HEK293 (cell line): ENCODE results near the gene IQGAP3.

ENCODE experiments used
- CTCF ChIA-PET: fragments of 350-600 bp; formaldehyde crosslinking; extraction: SDS; loops from one replicate; lab custom pipeline; 2021; ENCODE audit warnings: antibody characterized with exemption; lab: Yijun Ruan, JAX
- POLR2A ChIA-PET: fragments of 300-600 bp; formaldehyde crosslinking; extraction: SDS; loops from one replicate; lab custom pipeline; 2020; ENCODE audit warnings: antibody characterized with exemption, inconsistent platforms; lab: Yijun Ruan, JAX
- H3K27ac ChIP-seq: fragments of 200-500 bp; sonication (Bioruptor generic); 2 replicates; pipeline ENCODE4 v1.5.1; 2014; ENCODE audit warnings: low read depth, low read length, control low read depth, inconsistent platforms; ENCODE audit errors: extremely low read depth
- H3K36me3 ChIP-seq, 2 experiments: fragments of 200-500 bp in 1 of 2; sonication (Bioruptor generic) in 1 of 2; 1 replicate in 1 of 2; 2 replicates in 1 of 2; pipeline ENCODE4 v1.5.1; 2014 to 2017; ENCODE audit warnings: inconsistent platforms in 2 of 2, low read length in 2 of 2; ENCODE audit not compliant: control insufficient read depth in 2 of 2, insufficient read depth in 1 of 2
- H3K4me1 ChIP-seq: fragments of 200-500 bp; sonication (Bioruptor generic); 2 replicates; pipeline ENCODE4 v1.5.1; 2014; ENCODE audit warnings: mild to moderate bottlenecking, low read length, inconsistent platforms; ENCODE audit not compliant: control insufficient read depth, insufficient read depth
- H3K4me3 ChIP-seq: 2 replicates; pipeline ENCODE4 v1.5.1; 2011; ENCODE audit warnings: low read depth, mild to moderate bottlenecking, control low read depth, low read length, moderate library complexity
- H3K9me3 ChIP-seq: fragments of 200-500 bp; sonication (Bioruptor generic); 2 replicates; pipeline ENCODE4 v1.5.1; 2014; ENCODE audit warnings: low read depth, low read length, inconsistent platforms; ENCODE audit not compliant: control insufficient read depth, insufficient read depth
- GFI1B ChIP-seq: fragments of 450-650 bp; formaldehyde crosslinking; IDR thresholded peaks from 2 replicates; pipeline ENCODE4 v1.5.1; 2016; ENCODE audit warnings: missing biosample characterization, missing genetic modification characterization
- KLF16 ChIP-seq: fragments of 450-650 bp; formaldehyde crosslinking; IDR thresholded peaks from 2 replicates; pipeline ENCODE4 v1.5.1; 2017; ENCODE audit warnings: missing biosample characterization, missing genetic modification characterization
- OSR2 ChIP-seq: fragments of 450-650 bp; formaldehyde crosslinking; IDR thresholded peaks from 2 replicates; pipeline ENCODE4 v1.5.1; 2016; ENCODE audit warnings: missing biosample characterization, missing genetic modification characterization
- SP3 ChIP-seq: fragments of 450-650 bp; formaldehyde crosslinking; IDR thresholded peaks from 2 replicates; pipeline ENCODE4 v1.5.1; 2016; ENCODE audit warnings: missing biosample characterization, missing genetic modification characterization
- SP7 ChIP-seq: fragments of 450-650 bp; formaldehyde crosslinking; IDR thresholded peaks from 2 replicates; pipeline ENCODE4 v1.5.1; 2016; ENCODE audit warnings: missing biosample characterization, missing genetic modification characterization
- ZBTB8A ChIP-seq: fragments of 450-650 bp; formaldehyde crosslinking; IDR thresholded peaks from 2 replicates; pipeline ENCODE4 v1.5.1; 2016; ENCODE audit warnings: missing biosample characterization, missing genetic modification characterization
- ZIC2 ChIP-seq: fragments of 450-650 bp; formaldehyde crosslinking; IDR thresholded peaks from 2 replicates; pipeline ENCODE4 v1.5.1; 2016; ENCODE audit warnings: missing biosample characterization, missing genetic modification characterization
- ZNF10 ChIP-seq: fragments of 450-650 bp; formaldehyde crosslinking; IDR thresholded peaks from 2 replicates; pipeline ENCODE4 v1.5.1; 2017; ENCODE audit warnings: missing biosample characterization, missing genetic modification characterization
- ZNF138 ChIP-seq: fragments of 450-650 bp; formaldehyde crosslinking; IDR thresholded peaks from 2 replicates; pipeline ENCODE4 v1.5.1; 2016; ENCODE audit warnings: missing biosample characterization, missing genetic modification characterization, borderline replicate concordance
- ZNF202 ChIP-seq: fragments of 450-650 bp; formaldehyde crosslinking; IDR thresholded peaks from 2 replicates; pipeline ENCODE4 v1.5.1; 2016; ENCODE audit warnings: missing biosample characterization, missing genetic modification characterization, borderline replicate concordance
- ZNF311 ChIP-seq: fragments of 450-650 bp; formaldehyde crosslinking; IDR thresholded peaks from 2 replicates; pipeline ENCODE4 v1.5.1; 2017; ENCODE audit warnings: missing biosample characterization, missing genetic modification characterization, borderline replicate concordance
- ZNF366 ChIP-seq: fragments of 450-650 bp; formaldehyde crosslinking; conservative IDR thresholded peaks from 2 replicates; pipeline ENCODE4 v1.5.1; 2016; ENCODE audit warnings: missing biosample characterization, missing genetic modification characterization
- ZNF510 ChIP-seq: fragments of 450-650 bp; formaldehyde crosslinking; IDR thresholded peaks from 2 replicates; pipeline ENCODE4 v1.5.1; 2018; ENCODE audit warnings: mild to moderate bottlenecking, missing genetic modification characterization, missing biosample characterization; ENCODE audit not compliant: insufficient replicate concordance
- ZNF521 ChIP-seq: fragments of 450-650 bp; formaldehyde crosslinking; IDR thresholded peaks from 2 replicates; pipeline ENCODE4 v1.5.1; 2017; ENCODE audit warnings: missing biosample characterization, mild to moderate bottlenecking, missing genetic modification characterization
- ZNF560 ChIP-seq: fragments of 450-650 bp; formaldehyde crosslinking; IDR thresholded peaks from 2 replicates; pipeline ENCODE4 v1.5.1; 2017; ENCODE audit warnings: missing biosample characterization, missing genetic modification characterization, borderline replicate concordance
- ZNF571 ChIP-seq: fragments of 450-650 bp; formaldehyde crosslinking; IDR thresholded peaks from 2 replicates; pipeline ENCODE4 v1.5.0; 2017; ENCODE audit warnings: missing biosample characterization, missing genetic modification characterization
- ZNF670 ChIP-seq: fragments of 450-650 bp; formaldehyde crosslinking; IDR thresholded peaks from 2 replicates; pipeline ENCODE4 v1.5.1; 2016; ENCODE audit warnings: missing biosample characterization, missing genetic modification characterization, low read depth
- ZNF677 ChIP-seq: fragments of 450-650 bp; IDR thresholded peaks from 2 replicates; pipeline ENCODE4 v1.5.0; 2018; ENCODE audit warnings: missing biosample characterization, mild to moderate bottlenecking, missing genetic modification characterization, moderate library complexity
- ZNF776 ChIP-seq: fragments of 450-650 bp; formaldehyde crosslinking; IDR thresholded peaks from 2 replicates; pipeline ENCODE4 v1.5.0; 2017; ENCODE audit warnings: missing biosample characterization, missing genetic modification characterization, borderline replicate concordance
- ZNF791 ChIP-seq: fragments of 450-650 bp; formaldehyde crosslinking; IDR thresholded peaks from 2 replicates; pipeline ENCODE4 v1.5.1; 2016; ENCODE audit warnings: missing biosample characterization, missing genetic modification characterization
- TF ChIP-seq, protein P1 (sequence below): fragments of 450-650 bp; formaldehyde crosslinking; IDR thresholded peaks from 2 replicates; pipeline ENCODE4 v1.5.1; 2017; ENCODE audit warnings: missing biosample characterization, missing genetic modification characterization
- TF ChIP-seq, protein P2 (sequence below): fragments of 450-650 bp; formaldehyde crosslinking; IDR thresholded peaks from 2 replicates; pipeline ENCODE4 v1.5.1; 2016; ENCODE audit warnings: missing biosample characterization, missing genetic modification characterization, borderline replicate concordance
- TF ChIP-seq, protein P3 (sequence below): fragments of 450-650 bp; formaldehyde crosslinking; IDR thresholded peaks from 2 replicates; pipeline ENCODE4 v1.5.1; 2016; ENCODE audit warnings: missing biosample characterization, missing genetic modification characterization
- TF ChIP-seq, protein P4 (sequence below): fragments of 450-650 bp; formaldehyde crosslinking; IDR thresholded peaks from 2 replicates; pipeline ENCODE4 v1.5.0; 2017; ENCODE audit warnings: missing biosample characterization, missing genetic modification characterization, borderline replicate concordance
- TF ChIP-seq, protein P5 (sequence below): fragments of 450-650 bp; formaldehyde crosslinking; IDR thresholded peaks from 2 replicates; pipeline ENCODE4 v1.5.1; 2017; ENCODE audit warnings: missing biosample characterization, missing genetic modification characterization

Gene IQGAP3

DNA sequence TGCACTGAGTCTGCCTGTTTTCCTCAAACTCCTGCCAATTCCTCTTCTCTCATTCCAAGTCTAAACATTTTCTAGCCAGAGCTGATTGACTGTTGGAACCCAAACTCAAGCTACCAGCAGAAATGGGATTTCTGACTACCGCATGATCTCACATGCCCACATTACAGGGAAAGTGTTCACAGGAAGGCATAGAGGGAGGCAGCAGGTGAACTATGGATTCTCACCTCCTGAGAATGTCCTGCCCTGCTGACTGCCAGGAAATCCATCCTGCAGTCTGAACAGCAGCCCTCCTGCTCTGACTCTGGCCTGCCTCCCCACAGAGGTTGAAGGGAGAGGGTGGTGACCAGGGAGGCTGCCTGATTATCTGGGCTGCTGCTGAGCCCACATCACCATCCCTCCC is 22.5 kb downstream of the IQGAP3 start:
- no peaks in the 10 kb centered on the region for H3K9me3 ChIP-seq
- CTCF ChIA-PET, result interaction anchor here (0.6 kb wide), 1 partner anchor 41 kb away, joined by 4 read pairs; no protein-coding TSS in a partner anchor
- no peak for TF ChIP-seq SP3 (tag by site-specific recombination)
- no peak for TF ChIP-seq ZNF521
- TF ChIP-seq, protein P1, sequence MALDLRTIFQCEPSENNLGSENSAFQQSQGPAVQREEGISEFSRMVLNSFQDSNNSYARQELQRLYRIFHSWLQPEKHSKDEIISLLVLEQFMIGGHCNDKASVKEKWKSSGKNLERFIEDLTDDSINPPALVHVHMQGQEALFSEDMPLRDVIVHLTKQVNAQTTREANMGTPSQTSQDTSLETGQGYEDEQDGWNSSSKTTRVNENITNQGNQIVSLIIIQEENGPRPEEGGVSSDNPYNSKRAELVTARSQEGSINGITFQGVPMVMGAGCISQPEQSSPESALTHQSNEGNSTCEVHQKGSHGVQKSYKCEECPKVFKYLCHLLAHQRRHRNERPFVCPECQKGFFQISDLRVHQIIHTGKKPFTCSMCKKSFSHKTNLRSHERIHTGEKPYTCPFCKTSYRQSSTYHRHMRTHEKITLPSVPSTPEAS (tag by site-specific recombination), result no peak
- TF ChIP-seq, protein P2, sequence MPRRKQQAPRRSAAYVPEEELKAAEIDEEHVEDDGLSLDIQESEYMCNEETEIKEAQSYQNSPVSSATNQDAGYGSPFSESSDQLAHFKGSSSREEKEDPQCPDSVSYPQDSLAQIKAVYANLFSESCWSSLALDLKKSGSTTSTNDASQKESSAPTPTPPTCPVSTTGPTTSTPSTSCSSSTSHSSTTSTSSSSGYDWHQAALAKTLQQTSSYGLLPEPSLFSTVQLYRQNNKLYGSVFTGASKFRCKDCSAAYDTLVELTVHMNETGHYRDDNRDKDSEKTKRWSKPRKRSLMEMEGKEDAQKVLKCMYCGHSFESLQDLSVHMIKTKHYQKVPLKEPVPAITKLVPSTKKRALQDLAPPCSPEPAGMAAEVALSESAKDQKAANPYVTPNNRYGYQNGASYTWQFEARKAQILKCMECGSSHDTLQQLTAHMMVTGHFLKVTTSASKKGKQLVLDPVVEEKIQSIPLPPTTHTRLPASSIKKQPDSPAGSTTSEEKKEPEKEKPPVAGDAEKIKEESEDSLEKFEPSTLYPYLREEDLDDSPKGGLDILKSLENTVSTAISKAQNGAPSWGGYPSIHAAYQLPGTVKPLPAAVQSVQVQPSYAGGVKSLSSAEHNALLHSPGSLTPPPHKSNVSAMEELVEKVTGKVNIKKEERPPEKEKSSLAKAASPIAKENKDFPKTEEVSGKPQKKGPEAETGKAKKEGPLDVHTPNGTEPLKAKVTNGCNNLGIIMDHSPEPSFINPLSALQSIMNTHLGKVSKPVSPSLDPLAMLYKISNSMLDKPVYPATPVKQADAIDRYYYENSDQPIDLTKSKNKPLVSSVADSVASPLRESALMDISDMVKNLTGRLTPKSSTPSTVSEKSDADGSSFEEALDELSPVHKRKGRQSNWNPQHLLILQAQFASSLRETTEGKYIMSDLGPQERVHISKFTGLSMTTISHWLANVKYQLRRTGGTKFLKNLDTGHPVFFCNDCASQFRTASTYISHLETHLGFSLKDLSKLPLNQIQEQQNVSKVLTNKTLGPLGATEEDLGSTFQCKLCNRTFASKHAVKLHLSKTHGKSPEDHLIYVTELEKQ, result no peak
- no peak for TF ChIP-seq ZNF560 (tag by site-specific recombination)
- TF ChIP-seq ZIC2 (tag by site-specific recombination), result peak; percentile 29; the same call in 1 of the 2 replicates
- TF ChIP-seq, all 188 proteins: peak for 1
- Histone ChIP-seq H3K36me3 (peaks cover 19 to 92% of the 10 kb centered on the region in 2 experiments), H3K27ac (no peak overlapping the region), H3K4me1 (no peaks in the 10 kb centered on the region), H3K4me3 (no peak overlapping the region)
- POLR2A ChIA-PET, result interaction anchor here (0.5 to 0.6 kb wide), 2 partner anchors 41 to 90 kb away, joined by 4 read pairs; no protein-coding TSS in a partner anchor

DNA sequence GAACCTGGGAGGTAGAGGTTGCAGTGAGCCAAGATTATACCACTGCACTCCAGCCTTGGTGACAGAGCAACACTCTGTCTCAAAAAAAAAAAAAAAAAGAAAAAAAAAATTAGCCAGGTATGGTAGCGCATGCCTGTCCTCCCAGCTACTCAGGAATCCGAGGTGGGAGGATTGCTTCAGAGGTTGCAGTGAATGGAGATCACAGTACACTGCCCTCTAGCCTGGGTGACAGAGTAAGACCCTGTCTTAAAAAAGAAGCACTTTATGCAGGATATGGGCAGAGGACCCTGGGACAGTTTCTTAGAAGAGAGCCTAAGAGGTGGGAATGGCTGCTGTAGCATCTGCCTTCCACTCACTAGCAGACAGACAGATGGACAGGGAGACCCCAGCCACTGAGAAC is 23.0 kb downstream of the IQGAP3 start:
- Histone ChIP-seq H3K36me3 (peaks cover 19 to 92% of the 10 kb centered on the region in 2 experiments), H3K9me3 (no peaks in the 10 kb centered on the region), H3K27ac (no peak overlapping the region), H3K4me3 (no peak overlapping the region), H3K4me1 (no peaks in the 10 kb centered on the region)
- POLR2A ChIA-PET, result no interaction called here
- TF ChIP-seq ZNF366 (no peak), ZNF571 (tag by site-specific recombination) (no peak), ZNF202 (tag by site-specific recombination) (no peak), KLF16 (tag by site-specific recombination) (no peak), ZNF776 (no peak), OSR2 (tag by site-specific recombination) (no peak), GFI1B (no peak), ZNF670 (no peak), SP7 (tag by site-specific recombination) (no peak), ZNF677 (no peak), ZNF138 (tag by site-specific recombination) (no peak), ZNF791 (tag by site-specific recombination) (no peak), ZBTB8A (tag by site-specific recombination) (no peak), ZNF510 (no peak), ZNF311 (tag by site-specific recombination) (no peak), ZNF10 (tag by site-specific recombination) (no peak)
- TF ChIP-seq, protein P3, sequence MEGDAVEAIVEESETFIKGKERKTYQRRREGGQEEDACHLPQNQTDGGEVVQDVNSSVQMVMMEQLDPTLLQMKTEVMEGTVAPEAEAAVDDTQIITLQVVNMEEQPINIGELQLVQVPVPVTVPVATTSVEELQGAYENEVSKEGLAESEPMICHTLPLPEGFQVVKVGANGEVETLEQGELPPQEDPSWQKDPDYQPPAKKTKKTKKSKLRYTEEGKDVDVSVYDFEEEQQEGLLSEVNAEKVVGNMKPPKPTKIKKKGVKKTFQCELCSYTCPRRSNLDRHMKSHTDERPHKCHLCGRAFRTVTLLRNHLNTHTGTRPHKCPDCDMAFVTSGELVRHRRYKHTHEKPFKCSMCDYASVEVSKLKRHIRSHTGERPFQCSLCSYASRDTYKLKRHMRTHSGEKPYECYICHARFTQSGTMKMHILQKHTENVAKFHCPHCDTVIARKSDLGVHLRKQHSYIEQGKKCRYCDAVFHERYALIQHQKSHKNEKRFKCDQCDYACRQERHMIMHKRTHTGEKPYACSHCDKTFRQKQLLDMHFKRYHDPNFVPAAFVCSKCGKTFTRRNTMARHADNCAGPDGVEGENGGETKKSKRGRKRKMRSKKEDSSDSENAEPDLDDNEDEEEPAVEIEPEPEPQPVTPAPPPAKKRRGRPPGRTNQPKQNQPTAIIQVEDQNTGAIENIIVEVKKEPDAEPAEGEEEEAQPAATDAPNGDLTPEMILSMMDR (tag by site-specific recombination), result no peak
- TF ChIP-seq, protein P4, sequence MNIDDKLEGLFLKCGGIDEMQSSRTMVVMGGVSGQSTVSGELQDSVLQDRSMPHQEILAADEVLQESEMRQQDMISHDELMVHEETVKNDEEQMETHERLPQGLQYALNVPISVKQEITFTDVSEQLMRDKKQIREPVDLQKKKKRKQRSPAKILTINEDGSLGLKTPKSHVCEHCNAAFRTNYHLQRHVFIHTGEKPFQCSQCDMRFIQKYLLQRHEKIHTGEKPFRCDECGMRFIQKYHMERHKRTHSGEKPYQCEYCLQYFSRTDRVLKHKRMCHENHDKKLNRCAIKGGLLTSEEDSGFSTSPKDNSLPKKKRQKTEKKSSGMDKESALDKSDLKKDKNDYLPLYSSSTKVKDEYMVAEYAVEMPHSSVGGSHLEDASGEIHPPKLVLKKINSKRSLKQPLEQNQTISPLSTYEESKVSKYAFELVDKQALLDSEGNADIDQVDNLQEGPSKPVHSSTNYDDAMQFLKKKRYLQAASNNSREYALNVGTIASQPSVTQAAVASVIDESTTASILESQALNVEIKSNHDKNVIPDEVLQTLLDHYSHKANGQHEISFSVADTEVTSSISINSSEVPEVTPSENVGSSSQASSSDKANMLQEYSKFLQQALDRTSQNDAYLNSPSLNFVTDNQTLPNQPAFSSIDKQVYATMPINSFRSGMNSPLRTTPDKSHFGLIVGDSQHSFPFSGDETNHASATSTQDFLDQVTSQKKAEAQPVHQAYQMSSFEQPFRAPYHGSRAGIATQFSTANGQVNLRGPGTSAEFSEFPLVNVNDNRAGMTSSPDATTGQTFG, result no peak
- TF ChIP-seq, protein P5, sequence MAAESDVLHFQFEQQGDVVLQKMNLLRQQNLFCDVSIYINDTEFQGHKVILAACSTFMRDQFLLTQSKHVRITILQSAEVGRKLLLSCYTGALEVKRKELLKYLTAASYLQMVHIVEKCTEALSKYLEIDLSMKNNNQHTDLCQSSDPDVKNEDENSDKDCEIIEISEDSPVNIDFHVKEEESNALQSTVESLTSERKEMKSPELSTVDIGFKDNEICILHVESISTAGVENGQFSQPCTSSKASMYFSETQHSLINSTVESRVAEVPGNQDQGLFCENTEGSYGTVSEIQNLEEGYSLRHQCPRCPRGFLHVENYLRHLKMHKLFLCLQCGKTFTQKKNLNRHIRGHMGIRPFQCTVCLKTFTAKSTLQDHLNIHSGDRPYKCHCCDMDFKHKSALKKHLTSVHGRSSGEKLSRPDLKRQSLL (tag by site-specific recombination), result no peak
- CTCF ChIA-PET, result interaction anchor here (0.5 kb wide), 1 partner anchor 1787 kb away, joined by 3 read pairs; no protein-coding TSS in a partner anchor
